Tibial artery (tissue), 4 donors: ENCODE results near the gene PCBP3.

Experiments
- DNase-seq, 2 donors: peaks; one replicate each; pipeline ENCODE4 v3.0.0-alpha.2; 2019
- H3K27ac ChIP-seq, 2 donors: fragments of 200-600 bp; sonication (generic) in 1 of 2; 1 replicate in 1 of 2; 2 replicates in 1 of 2; pipeline ENCODE4 v1.5.1; 2018 to 2019; ENCODE audit warnings: mild to moderate bottlenecking in 1 of 2
- H3K27me3 ChIP-seq, 2 donors: fragments of 200-600 bp; sonication (generic) in 1 of 2; one replicate each; pipeline versions ENCODE4 v1.5.1 to v1.6.0; 2016 to 2019
- H3K36me3 ChIP-seq, 3 donors: fragments of 200-600 bp; sonication (generic) in 2 of 3; one replicate each; pipeline ENCODE4 v1.5.1; 2016 to 2019; ENCODE audit warnings: mild to moderate bottlenecking in 2 of 3
- H3K4me1 ChIP-seq, 4 donors: fragments of 200-600 bp; sonication (generic) in 2 of 4; 1 replicate in 3 of 4; 2 replicates in 1 of 4; pipeline ENCODE4 v1.5.1; 2016 to 2019
- H3K4me3 ChIP-seq, 2 donors: fragments of 200-600 bp; sonication (generic) in 1 of 2; 1 replicate in 1 of 2; 2 replicates in 1 of 2; pipeline ENCODE4 v1.5.1; 2018 to 2019; ENCODE audit warnings: mild to moderate bottlenecking in 2 of 2
- H3K9me3 ChIP-seq, 3 donors: fragments of 200-600 bp; sonication (generic) in 1 of 3; one replicate each; pipeline ENCODE4 v1.5.1; 2016 to 2019
- intact Hi-C: fragments of 100-400 bp; cut with DNase I; formaldehyde crosslinking; loops from one replicate; pipeline ENCODE4 v1.15.0; 2023; ENCODE audit warnings: low total_unique reads
- TF ChIP-seq, protein P1 (sequence below), 2 experiments: fragments of 200-600 bp in 1 of 2; fragments of 450-650 bp in 1 of 2; IDR thresholded peaks; one replicate each; pipeline ENCODE4 v1.5.1; 2017 to 2019; ENCODE audit warnings: antibody characterized with exemption in 2 of 2, mild to moderate bottlenecking in 1 of 2, moderate library complexity in 1 of 2

PCBP3 gene

DNA sequence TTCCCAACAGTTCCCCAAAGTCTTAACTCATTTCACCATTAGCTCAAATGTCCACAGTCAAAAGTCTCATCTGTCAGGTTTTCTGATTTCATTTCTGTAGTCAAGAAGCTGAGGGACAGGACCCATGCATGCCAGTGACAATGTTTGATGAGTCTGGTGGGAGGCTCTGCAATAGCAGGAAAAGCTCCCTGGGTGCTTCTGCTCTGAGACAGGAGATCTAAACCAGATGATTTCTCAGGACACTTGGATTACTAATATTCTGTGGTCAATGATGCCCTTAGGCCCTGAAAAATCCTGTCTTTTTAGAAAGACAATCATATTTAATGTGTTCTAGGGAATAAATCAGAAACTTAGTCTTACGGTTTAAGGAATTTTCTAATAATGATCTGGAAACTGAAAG is 56.4 kb downstream of the PCBP3 start:
- intact Hi-C loops: no loop called here
- Histone ChIP-seq H3K9me3 (peaks cover 0 to 4% (median 3%) of the 10 kb centered on the region in 3 donors), H3K4me3 (no peak overlapping the region), H3K27ac (no peak overlapping the region), H3K4me1 (peaks cover 0 to 7% (median 2%) of the 10 kb centered on the region in 4 donors), H3K36me3 (no peaks in the 10 kb centered on the region), H3K27me3 (peaks cover 0 to 20% of the 10 kb centered on the region in 2 donors)
- TF ChIP-seq, protein P1, sequence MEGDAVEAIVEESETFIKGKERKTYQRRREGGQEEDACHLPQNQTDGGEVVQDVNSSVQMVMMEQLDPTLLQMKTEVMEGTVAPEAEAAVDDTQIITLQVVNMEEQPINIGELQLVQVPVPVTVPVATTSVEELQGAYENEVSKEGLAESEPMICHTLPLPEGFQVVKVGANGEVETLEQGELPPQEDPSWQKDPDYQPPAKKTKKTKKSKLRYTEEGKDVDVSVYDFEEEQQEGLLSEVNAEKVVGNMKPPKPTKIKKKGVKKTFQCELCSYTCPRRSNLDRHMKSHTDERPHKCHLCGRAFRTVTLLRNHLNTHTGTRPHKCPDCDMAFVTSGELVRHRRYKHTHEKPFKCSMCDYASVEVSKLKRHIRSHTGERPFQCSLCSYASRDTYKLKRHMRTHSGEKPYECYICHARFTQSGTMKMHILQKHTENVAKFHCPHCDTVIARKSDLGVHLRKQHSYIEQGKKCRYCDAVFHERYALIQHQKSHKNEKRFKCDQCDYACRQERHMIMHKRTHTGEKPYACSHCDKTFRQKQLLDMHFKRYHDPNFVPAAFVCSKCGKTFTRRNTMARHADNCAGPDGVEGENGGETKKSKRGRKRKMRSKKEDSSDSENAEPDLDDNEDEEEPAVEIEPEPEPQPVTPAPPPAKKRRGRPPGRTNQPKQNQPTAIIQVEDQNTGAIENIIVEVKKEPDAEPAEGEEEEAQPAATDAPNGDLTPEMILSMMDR (IDR thresholded peaks at IDR 0.05): no peak
- no peak for DNase-seq

DNA sequence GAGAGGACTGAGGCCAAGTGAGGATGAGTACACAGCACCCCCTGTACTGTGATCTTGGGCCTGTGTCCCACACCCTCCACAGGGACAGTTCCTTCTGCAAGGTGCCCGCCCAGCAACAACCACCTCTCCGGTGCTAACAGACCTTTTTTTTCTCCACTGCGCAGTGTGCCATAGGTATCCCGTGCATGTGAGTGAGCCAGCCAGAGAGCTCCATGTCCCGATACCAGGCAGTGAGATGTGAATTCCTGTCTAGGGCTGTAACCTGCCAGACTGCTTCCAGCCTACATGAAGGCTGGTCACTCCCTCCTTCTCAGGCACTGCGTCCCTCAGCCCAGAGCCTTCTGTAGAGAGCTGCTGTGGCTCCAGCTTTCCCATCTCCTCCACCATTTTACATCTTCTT is 56.9 kb downstream of the PCBP3 start:
- peaks cover 0 to 25% of the 10 kb centered on the region in 2 donors for H3K27me3 ChIP-seq
- DNase-seq: no peak
- intact Hi-C loops: no loop called here
- peaks cover 0 to 4% (median 3%) of the 10 kb centered on the region in 3 donors for H3K9me3 ChIP-seq
- TF ChIP-seq, protein P1 (IDR thresholded peaks at IDR 0.05): no peak
- H3K4me3 ChIP-seq: no peak overlapping the region
- H3K27ac ChIP-seq: no peak overlapping the region
- peaks cover 0 to 7% (median 2%) of the 10 kb centered on the region in 4 donors for H3K4me1 ChIP-seq
- no peaks in the 10 kb centered on the region for H3K36me3 ChIP-seq

DNA sequence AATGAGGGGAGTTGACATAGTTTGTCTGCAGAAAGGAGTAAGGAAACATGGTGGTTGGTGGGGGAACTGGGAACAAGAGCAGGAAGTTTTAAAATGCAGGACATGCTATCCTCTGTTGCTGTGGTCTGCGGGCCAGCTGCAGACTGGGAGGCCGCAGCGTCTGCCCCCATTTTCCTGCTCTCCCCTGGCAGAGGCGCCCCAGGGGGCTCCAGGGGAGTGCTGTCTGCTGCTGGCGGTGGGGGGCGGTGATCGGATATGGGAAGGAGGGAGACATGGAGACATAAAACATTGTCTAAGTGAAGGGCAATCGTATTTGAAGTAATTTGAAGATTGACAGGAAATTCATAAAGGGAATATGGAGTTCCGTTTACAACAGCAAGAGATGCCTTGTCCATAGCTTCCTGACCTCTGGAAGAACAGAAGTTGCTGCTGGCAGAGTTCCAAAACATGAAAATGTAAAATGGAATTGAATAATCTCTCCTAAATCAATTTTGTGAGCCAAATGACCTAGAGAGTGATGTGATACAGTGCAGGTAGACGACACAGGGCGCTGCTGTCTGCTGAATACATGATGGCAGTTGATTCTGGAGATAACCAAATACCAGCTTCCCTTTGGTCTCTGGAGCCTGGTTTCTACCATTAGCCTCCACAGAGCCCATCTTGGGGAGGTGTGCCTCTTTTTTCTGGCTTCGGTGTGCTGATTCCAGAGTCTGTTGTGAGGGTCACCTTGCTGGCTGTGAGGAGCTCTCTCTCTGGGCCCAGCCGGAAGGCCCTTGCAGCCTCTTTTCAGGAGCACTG is 61.0 kb downstream of the PCBP3 start:
- intact Hi-C loops: no loop called here
- Histone ChIP-seq H3K4me1 (no peaks in the 10 kb centered on the region), H3K36me3 (no peaks in the 10 kb centered on the region), H3K27ac (no peak overlapping the region), H3K27me3 (peaks cover 0 to 25% of the 10 kb centered on the region in 2 donors), H3K4me3 (no peak overlapping the region), H3K9me3 (no peaks in the 10 kb centered on the region)
- TF ChIP-seq, protein P1 (IDR thresholded peaks at IDR 0.05): no peak
- no peak for DNase-seq

DNA sequence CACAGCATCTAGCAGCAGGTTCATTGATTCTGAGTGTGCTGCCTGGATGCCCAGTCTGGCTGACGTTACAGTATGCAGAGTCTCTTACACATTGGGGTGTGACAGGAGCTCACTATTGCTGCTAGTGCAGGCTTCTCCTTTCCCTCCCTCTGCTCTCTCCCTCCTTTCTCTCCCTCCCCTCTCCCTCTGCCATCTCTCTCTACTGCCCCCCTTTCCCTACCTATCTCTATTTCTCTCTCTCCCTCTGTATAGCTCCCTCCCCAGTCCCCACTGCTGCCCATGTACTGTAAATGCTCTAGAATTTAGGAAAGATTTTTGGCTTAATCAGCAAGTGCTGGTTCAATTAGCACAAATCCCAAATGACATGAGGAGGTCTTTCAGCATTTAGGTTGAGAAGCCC is 62.8 kb downstream of the PCBP3 start:
- intact Hi-C loops: no loop called here
- Histone ChIP-seq H3K27me3 (peaks cover 0 to 20% of the 10 kb centered on the region in 2 donors), H3K27ac (no peak overlapping the region), H3K4me3 (no peak overlapping the region), H3K36me3 (no peaks in the 10 kb centered on the region), H3K4me1 (no peaks in the 10 kb centered on the region), H3K9me3 (peaks cover 0 to 8% (median 0%) of the 10 kb centered on the region in 3 donors)
- no peak for DNase-seq
- TF ChIP-seq, protein P1 (IDR thresholded peaks at IDR 0.05): no peak

DNA sequence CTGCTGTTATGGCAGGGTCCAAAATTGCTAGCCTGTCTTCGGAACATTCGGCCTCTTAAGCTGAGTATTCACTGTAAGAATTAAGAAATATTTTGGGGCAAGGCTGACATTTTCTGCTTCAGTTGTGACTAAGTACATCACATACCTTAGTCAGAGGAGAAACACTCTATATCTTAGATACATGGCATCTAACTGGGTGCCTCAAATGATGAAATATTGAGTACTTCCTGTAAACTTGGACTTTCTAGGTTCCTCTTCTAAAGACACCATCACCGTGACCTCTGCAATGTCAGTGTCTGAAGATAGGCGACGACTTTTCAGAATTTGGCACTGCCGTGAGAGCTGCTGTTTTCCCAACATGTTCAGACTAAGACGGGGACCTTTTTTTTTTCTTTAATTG is 65.6 kb downstream of the PCBP3 start:
- Histone ChIP-seq H3K4me3 (no peak overlapping the region), H3K36me3 (no peaks in the 10 kb centered on the region), H3K4me1 (no peaks in the 10 kb centered on the region), H3K27ac (no peak overlapping the region), H3K9me3 (peaks cover 0 to 9% (median 0%) of the 10 kb centered on the region in 3 donors), H3K27me3 (peaks cover 0 to 12% of the 10 kb centered on the region in 2 donors)
- TF ChIP-seq, protein P1 (IDR thresholded peaks at IDR 0.05): no peak
- intact Hi-C loops: no loop called here
- no peak for DNase-seq
